IMR-90 (cell line): ENCODE results near the gene ANTXRL. TPM values are rescaled to one million over a fixed set of nuclear protein-coding genes. Genes with fewer than 3 reads are reported as not detected.

Source experiments
- ATAC-seq: fragments of 200-7000 bp; cut with Tn5 transposase; 2 replicates; pipeline ENCODE4 v1.9.1; 2020; ENCODE audit warnings: low read depth, mild to moderate bottlenecking, moderate library complexity
- BruUV-seq: library from RNA; stranded (reverse); fragments of 400-500 nt; replicated peaks from 2 replicates; lab custom pipeline; 2021; lab: Mats Ljungman, UMichigan
- CTCF ChIA-PET: fragments of 300-600 bp; formaldehyde crosslinking; extraction: SDS; loops from one replicate; lab custom pipeline; 2021; ENCODE audit warnings: antibody characterized with exemption; lab: Yijun Ruan, JAX
- POLR2A ChIA-PET: fragments of 300-600 bp; sonication (Branson Sonifier 250); formaldehyde crosslinking; loops from one replicate; lab custom pipeline; 2022; ENCODE audit warnings: antibody characterized with exemption; ENCODE audit not compliant: unreplicated experiment; lab: Charles Lee
- DNase-seq: peaks from one replicate; pipeline ENCODE4 v3.0.0; 2013
- H2AFZ ChIP-seq: replicated peaks from 2 replicates; pipeline ENCODE3; 2013; ENCODE audit warnings: low read length, mild to moderate bottlenecking; ENCODE audit not compliant: poor library complexity
- H2AK5ac ChIP-seq: 2 replicates; pipeline ENCODE4 v1.6.1; 2013; ENCODE audit warnings: low read depth, low read length, inconsistent platforms
- H2AK9ac ChIP-seq: replicated peaks from 2 replicates; pipeline ENCODE3; 2013; ENCODE audit warnings: mild to moderate bottlenecking, low read depth, low read length, moderate library complexity; ENCODE audit not compliant: poor library complexity
- H2BK120ac ChIP-seq: 2 replicates; pipeline ENCODE4 v1.6.1; 2013; ENCODE audit warnings: low read depth, low read length, inconsistent platforms
- H2BK15ac ChIP-seq: 3 replicates; pipeline ENCODE4 v1.6.1; 2013; ENCODE audit warnings: low read depth, low read length, inconsistent platforms
- H2BK20ac ChIP-seq: 2 replicates; pipeline ENCODE4 v1.6.1; 2013; ENCODE audit warnings: low read depth, mild to moderate bottlenecking, inconsistent platforms, low read length, moderate library complexity
- H2BK5ac ChIP-seq: 2 replicates; pipeline ENCODE4 v1.6.1; 2013; ENCODE audit warnings: mild to moderate bottlenecking, low read depth, low read length, inconsistent platforms; ENCODE audit not compliant: poor library complexity, severe bottlenecking
- H3K14ac ChIP-seq: replicated peaks from 2 replicates; pipeline ENCODE4 v1.6.1; 2013; ENCODE audit warnings: low read depth, low read length, inconsistent platforms
- H3K18ac ChIP-seq: 2 replicates; pipeline ENCODE4 v1.6.1; 2013; ENCODE audit warnings: low read depth, low read length, control low read depth
- H3K23ac ChIP-seq: 2 replicates; pipeline ENCODE4 v1.6.1; 2013; ENCODE audit warnings: low read depth, low read length, inconsistent platforms
- H3K27ac ChIP-seq: 2 replicates; pipeline ENCODE4 v1.5.1; 2013; ENCODE audit warnings: mild to moderate bottlenecking, control low read depth, low read length; ENCODE audit not compliant: insufficient read depth
- H3K27me3 ChIP-seq: 2 replicates; pipeline ENCODE4 v1.6.1; 2013; ENCODE audit warnings: low read length; ENCODE audit not compliant: control insufficient read depth, insufficient read depth
- H3K36me3 ChIP-seq: 2 replicates; pipeline ENCODE4 v1.6.1; 2013; ENCODE audit warnings: low read length, mixed read lengths; ENCODE audit not compliant: control insufficient read depth, insufficient read depth
- H3K4ac ChIP-seq: 2 replicates; pipeline ENCODE4 v1.6.1; 2013; ENCODE audit warnings: low read depth, low read length, inconsistent platforms
- H3K4me1 ChIP-seq: 2 replicates; pipeline ENCODE4 v1.6.1; 2013; ENCODE audit warnings: low read length, mixed read lengths; ENCODE audit not compliant: control insufficient read depth, insufficient read depth
- H3K4me2 ChIP-seq: 2 replicates; pipeline ENCODE4 v1.6.1; 2013; ENCODE audit warnings: low read depth, mild to moderate bottlenecking, control low read depth, low read length, moderate library complexity
- H3K4me3 ChIP-seq: 2 replicates; pipeline ENCODE4 v1.5.1; 2013; ENCODE audit warnings: low read depth, mild to moderate bottlenecking, control low read depth, low read length, moderate library complexity; ENCODE audit not compliant: insufficient read depth
- H3K56ac ChIP-seq: 2 replicates; pipeline ENCODE4 v1.6.1; 2013; ENCODE audit warnings: low read length, inconsistent platforms; ENCODE audit not compliant: insufficient read depth; ENCODE audit errors: extremely low read depth
- H3K79me1 ChIP-seq, 2 experiments: 2 replicates each; pipeline ENCODE4 v1.6.1; 2013; ENCODE audit warnings: low read length in 2 of 2, inconsistent platforms in 1 of 2, low read depth in 1 of 2
- H3K9ac ChIP-seq: 2 replicates; pipeline ENCODE4 v1.6.1; 2013; ENCODE audit warnings: low read depth, low read length, control low read depth
- H3K9me1 ChIP-seq: 2 replicates; pipeline ENCODE4 v1.6.1; 2013; ENCODE audit warnings: low read length, inconsistent platforms; ENCODE audit not compliant: insufficient read depth
- H3K9me3 ChIP-seq: 2 replicates; pipeline ENCODE4 v1.6.1; 2013; ENCODE audit warnings: low read length; ENCODE audit not compliant: control insufficient read depth, insufficient read depth
- H4K20me1 ChIP-seq: 2 replicates; pipeline ENCODE4 v1.6.1; 2013; ENCODE audit warnings: low read length, inconsistent platforms; ENCODE audit not compliant: insufficient read depth
- H4K5ac ChIP-seq: 2 replicates; pipeline ENCODE4 v1.6.1; 2013; ENCODE audit warnings: mild to moderate bottlenecking, low read depth, low read length, control low read depth
- H4K8ac ChIP-seq, 2 experiments: 2 replicates each; pipeline ENCODE4 v1.6.1; 2013; ENCODE audit warnings: low read depth in 2 of 2, low read length in 2 of 2, control low read depth in 1 of 2, inconsistent platforms in 1 of 2
- H4K91ac ChIP-seq: 2 replicates; pipeline ENCODE4 v1.6.1; 2013; ENCODE audit warnings: low read depth, low read length, inconsistent platforms; ENCODE audit not compliant: insufficient read depth
- FOS ChIP-seq: fragments of 150-350 bp; IDR thresholded peaks from 2 replicates; pipeline ENCODE4 v1.6.1; 2016; ENCODE audit warnings: low read depth, low read length
- RAD21 ChIP-seq: IDR thresholded peaks from 2 replicates; pipeline ENCODE4 v1.6.1; 2012; ENCODE audit warnings: low read length, improper control_type of control experiment
- WGBS, 2 experiments: methylation state at CpG; one replicate each; pipeline versions ENCODE4 v1.1.5 to v1.1.7; 2013; ENCODE audit warnings: missing lambda C conversion rate in 2 of 2; ENCODE audit not compliant: insufficient read length in 1 of 2; ENCODE audit errors: extremely low coverage in 2 of 2; 5-methylcytosine and 5-hydroxymethylcytosine counted together
- dilution Hi-C: fragments of 300-500 bp; cut with HindIII; formaldehyde crosslinking; loops from one replicate; pipeline ENCODE4 v1.14.3; 2018; ENCODE audit warnings: low sequenced_read_pairs; ENCODE audit not compliant: unreplicated experiment
- in situ Hi-C: fragments of 300-500 bp; cut with MboI; formaldehyde crosslinking; loops from 3 replicates; pipeline ENCODE4 v1.14.3; 2019; ENCODE audit warnings: low sequenced_read_pairs, inconsistent platforms, mixed read lengths
- intact Hi-C: fragments of 100-400 bp; cut with micrococcal nuclease; formaldehyde crosslinking; loops from 2 replicates; pipeline ENCODE4 v1.10.0; 2022
- polyA plus RNA-seq, 3 experiments: library from polyadenylated mRNA; depleted of rRNA; stranded (reverse); fragments of >200 nt; gene quantifications; 2 replicates each; pipeline ENCODE4 v1.2.3, GENCODE V29; 2012; ENCODE audit warnings: low replicate concordance in 1 of 3
- total RNA-seq: library from RNA; depleted of rRNA; stranded (reverse); fragments of >200 nt; gene quantifications from 2 replicates; pipeline ENCODE4 v1.2.3, GENCODE V29; 2012
- TF ChIP-seq, protein P1 (sequence below): conservative IDR thresholded peaks from 2 replicates; pipeline ENCODE4 v1.5.1; 2012; ENCODE audit warnings: mild to moderate bottlenecking, low read depth, low read length, improper control_type of control experiment

ANTXRL gene
- total and polyA plus RNA-seq, 2 of the 4 experiments (the other 2 are of a cell fraction) = not detected

DNA sequence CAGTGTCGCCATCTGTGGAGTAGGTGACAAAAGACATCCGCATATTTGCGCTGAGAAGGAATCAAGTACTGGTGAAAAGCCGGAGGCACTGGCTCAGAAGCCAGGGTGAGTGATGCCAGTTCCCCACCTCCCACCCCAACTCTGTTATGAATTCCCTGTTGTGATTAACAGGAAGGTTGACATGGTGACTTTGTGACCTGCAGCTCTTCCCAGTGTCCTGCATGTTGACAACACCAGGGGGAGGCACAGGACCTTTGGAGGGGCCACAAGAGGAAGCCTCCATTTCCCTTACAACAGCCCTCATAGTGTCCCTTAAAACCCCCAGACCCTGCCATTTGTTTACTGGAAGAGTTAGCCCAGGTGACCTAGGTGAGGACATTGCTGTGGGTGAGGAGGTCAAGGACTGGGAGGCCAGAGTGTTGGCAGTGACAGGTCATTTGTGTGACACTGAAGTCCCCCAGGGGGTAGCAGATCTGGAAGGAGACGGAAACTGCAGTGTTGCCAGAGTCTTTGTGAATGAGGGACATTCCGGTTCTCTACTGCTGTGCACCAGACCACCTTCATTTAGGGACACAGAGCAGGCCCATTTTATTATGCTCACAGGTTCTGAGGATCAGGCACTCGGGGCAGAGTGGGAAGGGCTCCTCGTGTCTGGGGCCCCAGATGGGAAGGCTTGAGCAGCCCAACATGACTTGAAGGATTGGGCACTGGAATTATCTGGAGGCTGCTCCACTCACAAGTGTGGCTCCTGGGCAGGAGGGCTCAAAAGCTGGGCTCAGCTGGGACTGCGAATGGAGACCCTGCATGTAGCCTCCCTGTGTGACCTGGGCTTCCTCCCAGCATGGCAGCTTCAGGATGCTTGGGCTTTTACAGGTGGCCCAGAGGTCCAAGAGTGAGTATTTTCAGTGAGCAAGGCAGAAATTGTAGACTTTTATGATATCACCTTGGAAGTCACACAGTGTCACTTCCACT, 13.0 kb upstream of the ANTXRL start:
- Histone ChIP-seq H3K18ac (no peak overlapping the region), H3K4me1 (no peaks in the 10 kb centered on the region), H4K20me1 (no peaks in the 10 kb centered on the region), H3K14ac (no peak overlapping the region), H3K4me3 (no peak overlapping the region), H3K4me2 (no peak overlapping the region), H4K5ac (no peak overlapping the region), H3K9ac (no peak overlapping the region), H3K23ac (no peak overlapping the region), H2AK5ac (no peak overlapping the region), H3K9me1 (no peaks in the 10 kb centered on the region), H2AFZ (no peak overlapping the region), H2BK20ac (no peak overlapping the region), H4K91ac (no peak overlapping the region), H3K36me3 (no peaks in the 10 kb centered on the region), H2BK15ac (no peak overlapping the region), H3K4ac (no peak overlapping the region), H2BK5ac (no peak overlapping the region), H3K56ac (no peak overlapping the region), H2AK9ac (no peak overlapping the region), H4K8ac (no peak overlapping the region), H3K79me1 (no peaks in the 10 kb centered on the region), H3K27me3 (peaks cover 5% of the 10 kb centered on the region), H3K27ac (no peak overlapping the region), H2BK120ac (no peak overlapping the region), H3K9me3 (no peaks in the 10 kb centered on the region)
- CTCF ChIA-PET = no interaction called here
- DNase-seq (no peak), ATAC-seq (no peak)
- WGBS, 2 experiments = no CpG with 5 or more reads among the region's 9 CpGs
- intact Hi-C loops = no loop called here
- dilution Hi-C loops = no loop called here
- BruUV-seq = no TSS peak
- POLR2A ChIA-PET = no interaction called here
- peak; percentile 32 for TF ChIP-seq RAD21
- TF ChIP-seq, protein P1, sequence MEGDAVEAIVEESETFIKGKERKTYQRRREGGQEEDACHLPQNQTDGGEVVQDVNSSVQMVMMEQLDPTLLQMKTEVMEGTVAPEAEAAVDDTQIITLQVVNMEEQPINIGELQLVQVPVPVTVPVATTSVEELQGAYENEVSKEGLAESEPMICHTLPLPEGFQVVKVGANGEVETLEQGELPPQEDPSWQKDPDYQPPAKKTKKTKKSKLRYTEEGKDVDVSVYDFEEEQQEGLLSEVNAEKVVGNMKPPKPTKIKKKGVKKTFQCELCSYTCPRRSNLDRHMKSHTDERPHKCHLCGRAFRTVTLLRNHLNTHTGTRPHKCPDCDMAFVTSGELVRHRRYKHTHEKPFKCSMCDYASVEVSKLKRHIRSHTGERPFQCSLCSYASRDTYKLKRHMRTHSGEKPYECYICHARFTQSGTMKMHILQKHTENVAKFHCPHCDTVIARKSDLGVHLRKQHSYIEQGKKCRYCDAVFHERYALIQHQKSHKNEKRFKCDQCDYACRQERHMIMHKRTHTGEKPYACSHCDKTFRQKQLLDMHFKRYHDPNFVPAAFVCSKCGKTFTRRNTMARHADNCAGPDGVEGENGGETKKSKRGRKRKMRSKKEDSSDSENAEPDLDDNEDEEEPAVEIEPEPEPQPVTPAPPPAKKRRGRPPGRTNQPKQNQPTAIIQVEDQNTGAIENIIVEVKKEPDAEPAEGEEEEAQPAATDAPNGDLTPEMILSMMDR = 0 out of 2 replicates have a peak, but pooled peaks have one; percentile 10
- no peak for TF ChIP-seq FOS
- in situ Hi-C loops = no loop called here
